ENCODE data around the gene ENPP6.

DNA sequence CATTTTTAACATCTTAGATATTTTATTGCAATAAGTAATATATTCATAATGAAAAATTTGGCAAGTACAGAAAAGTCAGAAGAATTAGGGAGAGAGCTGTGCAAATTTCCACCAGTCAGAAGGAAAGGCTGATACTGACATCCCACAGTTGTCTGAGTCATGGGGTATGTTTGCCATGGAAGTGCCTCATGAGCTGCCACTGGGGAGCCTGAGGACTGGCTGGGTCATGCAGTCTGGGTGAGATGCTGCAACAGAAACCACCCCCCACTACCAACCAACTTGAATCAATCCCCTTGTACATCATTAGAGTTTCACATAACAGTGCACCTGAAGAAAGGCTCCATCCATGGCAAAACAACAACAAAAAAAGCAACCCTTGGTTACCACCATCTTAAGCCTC is 45.2 kb upstream of the ENPP6 start:
- no peak for TF ChIP-seq CTCF (IDR thresholded peaks at IDR 0.05; ENCODE audit: low read length)
- no peak for TF ChIP-seq EZH2 (IDR thresholded peaks at IDR 0.05; ENCODE audit: borderline replicate concordance, low read length)
